Measurements from ENCODE around the gene ADAM12.

Gene ADAM12

DNA sequence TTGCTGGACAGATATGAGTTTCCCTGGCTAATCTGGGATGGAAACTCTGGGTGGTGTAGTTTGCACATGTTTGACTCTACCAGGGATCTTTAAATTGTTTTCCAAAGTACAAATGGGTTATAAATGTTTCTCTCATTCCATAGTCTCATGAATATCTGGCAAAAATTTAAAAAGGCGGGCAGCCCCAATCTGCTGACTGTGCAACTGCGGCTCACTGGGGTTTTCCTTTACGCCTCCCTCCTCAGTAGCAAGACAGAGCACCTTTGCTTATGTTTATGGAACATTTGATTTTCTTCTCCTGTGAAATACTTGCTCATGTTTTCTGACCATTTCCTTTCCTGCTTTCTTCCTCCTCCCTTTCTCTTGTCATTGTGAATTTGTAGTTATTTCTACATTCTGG lies 105.0 kb downstream of the ADAM12 start:
- DNase-seq (ENCODE audit: insufficient read length, low spot score) (no peak), FAIRE-seq (no peak)
- TF ChIP-seq POU2F2 (IDR thresholded peaks at IDR 0.05; ENCODE audit: low read depth, low read length) (no peak), TAF1 (IDR thresholded peaks at IDR 0.05; ENCODE audit: low read depth, low read length) (no peak), POLR2AphosphoS5 (IDR thresholded peaks at IDR 0.05; ENCODE audit: low read depth, low read length) (no peak), SPI1 (IDR thresholded peaks at IDR 0.05; ENCODE audit: low read depth, low read length) (no peak), POLR2A (IDR thresholded peaks at IDR 0.05; ENCODE audit: low read depth, low read length) (no peak), PAX5 (IDR thresholded peaks at IDR 0.05; ENCODE audit: insufficient read depth, low read length, severe bottlenecking) (no peak)

DNA sequence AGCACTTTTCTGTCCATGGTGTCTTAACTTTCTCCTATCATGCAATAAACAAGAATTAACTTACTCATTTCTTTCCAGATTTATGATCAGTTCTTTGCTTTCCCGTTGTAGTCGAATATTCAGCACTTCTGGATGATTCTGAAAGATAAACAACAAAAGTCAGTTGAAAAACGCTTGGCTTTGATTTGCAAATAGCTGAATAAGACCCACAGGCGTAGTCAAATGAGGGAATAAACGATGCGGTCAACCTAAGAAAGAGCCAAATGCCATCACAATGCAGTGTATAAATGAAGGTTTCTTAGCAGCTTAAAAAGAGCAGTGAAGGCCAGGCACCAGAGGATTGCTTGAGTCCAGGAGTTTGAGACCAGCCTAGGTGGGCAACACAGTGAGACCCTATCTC lies 109.4 kb downstream of the ADAM12 start:
- no peak for TF ChIP-seq SPI1 (IDR thresholded peaks at IDR 0.05; ENCODE audit: low read depth, low read length)
- no peak for TF ChIP-seq PAX5 (IDR thresholded peaks at IDR 0.05; ENCODE audit: insufficient read depth, low read length, severe bottlenecking)
- TF ChIP-seq POU2F2 (IDR thresholded peaks at IDR 0.05; ENCODE audit: low read depth, low read length): no peak
- no peak for TF ChIP-seq POLR2A (IDR thresholded peaks at IDR 0.05; ENCODE audit: low read depth, low read length)
- no peak for TF ChIP-seq TAF1 (IDR thresholded peaks at IDR 0.05; ENCODE audit: low read depth, low read length)
- no peak for TF ChIP-seq POLR2AphosphoS5 (IDR thresholded peaks at IDR 0.05; ENCODE audit: low read depth, low read length)
- no peak for DNase-seq (ENCODE audit: insufficient read length, low spot score)
- FAIRE-seq: no peak

DNA sequence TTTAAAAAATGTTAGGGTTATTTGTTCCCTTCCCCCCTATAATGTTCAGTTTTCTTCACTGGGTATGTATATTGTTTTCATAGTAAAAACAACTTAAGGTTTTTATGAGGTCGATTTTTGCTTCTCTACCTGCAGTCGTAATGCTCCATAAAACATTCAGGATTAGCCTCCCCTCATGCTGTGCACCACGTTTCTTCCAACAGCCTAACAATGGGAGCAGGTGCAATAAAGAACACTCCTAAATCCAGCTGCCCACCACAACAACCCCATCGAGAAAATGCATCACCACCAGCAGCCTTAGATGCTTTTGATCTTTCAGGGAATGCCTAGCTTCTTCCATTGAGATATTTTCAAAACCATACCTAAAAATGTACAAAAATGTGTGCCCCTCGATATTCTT lies 111.1 kb downstream of the ADAM12 start:
- FAIRE-seq (no peak), DNase-seq (ENCODE audit: insufficient read length, low spot score) (no peak)
- no peak for TF ChIP-seq POLR2AphosphoS5 (IDR thresholded peaks at IDR 0.05; ENCODE audit: low read depth, low read length)
- no peak for TF ChIP-seq POU2F2 (IDR thresholded peaks at IDR 0.05; ENCODE audit: low read depth, low read length)
- no peak for TF ChIP-seq SPI1 (IDR thresholded peaks at IDR 0.05; ENCODE audit: low read depth, low read length)
- no peak for TF ChIP-seq TAF1 (IDR thresholded peaks at IDR 0.05; ENCODE audit: low read depth, low read length)
- no peak for TF ChIP-seq POLR2A (IDR thresholded peaks at IDR 0.05; ENCODE audit: low read depth, low read length)
- TF ChIP-seq PAX5 (IDR thresholded peaks at IDR 0.05; ENCODE audit: insufficient read depth, low read length, severe bottlenecking): no peak

DNA sequence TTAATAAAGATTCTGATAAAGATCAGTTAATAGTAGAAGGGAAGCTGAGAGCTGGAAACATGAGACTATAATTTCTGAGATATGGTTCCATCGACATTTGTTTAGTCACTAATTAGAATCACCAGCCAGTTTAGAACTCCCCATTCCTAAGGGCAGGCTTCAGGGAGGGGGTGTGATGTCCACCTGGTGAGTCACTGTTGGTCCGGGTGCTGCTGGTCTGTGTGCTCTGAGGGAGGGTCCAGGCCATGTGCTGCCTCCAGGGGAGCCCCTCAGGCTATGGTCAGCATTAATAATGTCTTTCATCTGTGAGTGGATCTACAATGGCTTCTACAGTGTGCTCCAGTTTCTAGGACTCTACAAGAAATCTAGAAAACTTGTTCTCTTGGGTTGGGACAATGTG lies 115.8 kb downstream of the ADAM12 start:
- DNase-seq (ENCODE audit: insufficient read length, low spot score): no peak
- TF ChIP-seq SPI1 (IDR thresholded peaks at IDR 0.05; ENCODE audit: low read depth, low read length) (no peak), POLR2AphosphoS5 (IDR thresholded peaks at IDR 0.05; ENCODE audit: low read depth, low read length) (no peak), TAF1 (IDR thresholded peaks at IDR 0.05; ENCODE audit: low read depth, low read length) (no peak), PAX5 (IDR thresholded peaks at IDR 0.05; ENCODE audit: insufficient read depth, low read length, severe bottlenecking) (no peak), POU2F2 (IDR thresholded peaks at IDR 0.05; ENCODE audit: low read depth, low read length) (no peak), POLR2A (IDR thresholded peaks at IDR 0.05; ENCODE audit: low read depth, low read length) (no peak)
- no peak for FAIRE-seq

DNA sequence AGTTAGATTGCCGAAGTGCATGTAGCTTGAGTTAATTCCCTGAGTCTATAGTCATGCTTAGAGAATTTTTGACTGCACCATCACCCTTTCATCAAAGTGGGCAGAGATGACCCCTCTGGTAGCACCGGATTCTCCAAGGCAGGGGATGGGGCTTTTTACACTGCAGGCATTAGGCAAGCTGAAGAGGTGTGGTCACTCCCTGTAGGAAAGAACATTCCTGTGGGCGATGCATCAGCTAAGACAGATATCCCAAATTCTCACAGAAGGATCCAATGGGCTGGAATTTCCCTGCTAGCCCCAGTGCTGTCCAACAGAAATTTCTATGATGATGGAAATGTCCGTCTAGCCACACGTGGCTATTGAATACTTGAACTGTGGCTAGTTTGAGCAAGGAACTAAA lies 118.2 kb downstream of the ADAM12 start:
- DNase-seq (ENCODE audit: insufficient read length, low spot score): no peak
- TF ChIP-seq PAX5 (IDR thresholded peaks at IDR 0.05; ENCODE audit: insufficient read depth, low read length, severe bottlenecking) (no peak), POU2F2 (IDR thresholded peaks at IDR 0.05; ENCODE audit: low read depth, low read length) (no peak), SPI1 (IDR thresholded peaks at IDR 0.05; ENCODE audit: low read depth, low read length) (no peak), POLR2AphosphoS5 (IDR thresholded peaks at IDR 0.05; ENCODE audit: low read depth, low read length) (no peak), TAF1 (IDR thresholded peaks at IDR 0.05; ENCODE audit: low read depth, low read length) (no peak), POLR2A (IDR thresholded peaks at IDR 0.05; ENCODE audit: low read depth, low read length) (no peak)
- no peak for FAIRE-seq

DNA sequence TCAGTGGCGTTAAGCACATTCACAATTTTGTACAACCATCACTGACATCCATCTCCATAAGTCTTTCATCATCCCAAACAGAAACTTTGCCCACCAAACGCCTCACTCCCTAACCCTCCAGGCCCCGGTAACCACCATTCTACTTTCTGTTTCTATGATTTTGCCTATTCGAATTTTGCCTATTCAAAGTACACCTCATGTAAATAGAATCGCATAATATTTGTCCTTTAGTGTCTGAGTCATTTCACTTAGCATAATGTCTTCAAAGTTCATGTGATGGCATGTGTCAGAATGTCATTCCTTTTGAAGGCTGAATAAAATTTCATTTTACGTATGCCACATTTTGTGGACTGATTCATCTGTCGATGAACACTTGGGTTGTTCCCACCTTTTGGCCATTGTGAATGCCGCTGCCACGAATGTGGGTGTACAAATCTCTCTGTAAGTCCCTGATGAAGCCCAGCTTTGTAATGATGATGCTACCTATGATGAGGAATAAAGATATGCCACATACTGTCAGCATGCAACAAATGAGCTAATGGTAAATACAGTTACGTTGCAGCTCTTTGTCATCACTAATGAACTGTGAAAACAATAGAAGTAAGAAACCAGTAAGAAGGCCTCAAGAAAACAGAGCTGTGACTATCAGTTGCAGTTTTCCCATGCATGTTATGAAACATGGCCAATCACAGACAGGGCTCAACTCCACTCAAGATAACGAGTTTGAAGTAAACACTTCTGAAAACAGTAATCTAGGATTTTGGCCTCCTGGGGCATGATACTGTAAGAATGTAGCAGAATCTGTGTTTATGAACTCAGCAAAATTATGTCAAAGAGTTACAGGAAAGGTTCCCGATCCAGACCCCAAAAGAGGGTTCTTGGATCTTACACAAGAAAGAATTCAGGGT lies 120.0 kb downstream of the ADAM12 start:
- DNase-seq (ENCODE audit: insufficient read length, low spot score): no peak
- TF ChIP-seq POU2F2 (IDR thresholded peaks at IDR 0.05; ENCODE audit: low read depth, low read length) (no peak), POLR2AphosphoS5 (IDR thresholded peaks at IDR 0.05; ENCODE audit: low read depth, low read length) (no peak)
- FAIRE-seq: no peak

DNA sequence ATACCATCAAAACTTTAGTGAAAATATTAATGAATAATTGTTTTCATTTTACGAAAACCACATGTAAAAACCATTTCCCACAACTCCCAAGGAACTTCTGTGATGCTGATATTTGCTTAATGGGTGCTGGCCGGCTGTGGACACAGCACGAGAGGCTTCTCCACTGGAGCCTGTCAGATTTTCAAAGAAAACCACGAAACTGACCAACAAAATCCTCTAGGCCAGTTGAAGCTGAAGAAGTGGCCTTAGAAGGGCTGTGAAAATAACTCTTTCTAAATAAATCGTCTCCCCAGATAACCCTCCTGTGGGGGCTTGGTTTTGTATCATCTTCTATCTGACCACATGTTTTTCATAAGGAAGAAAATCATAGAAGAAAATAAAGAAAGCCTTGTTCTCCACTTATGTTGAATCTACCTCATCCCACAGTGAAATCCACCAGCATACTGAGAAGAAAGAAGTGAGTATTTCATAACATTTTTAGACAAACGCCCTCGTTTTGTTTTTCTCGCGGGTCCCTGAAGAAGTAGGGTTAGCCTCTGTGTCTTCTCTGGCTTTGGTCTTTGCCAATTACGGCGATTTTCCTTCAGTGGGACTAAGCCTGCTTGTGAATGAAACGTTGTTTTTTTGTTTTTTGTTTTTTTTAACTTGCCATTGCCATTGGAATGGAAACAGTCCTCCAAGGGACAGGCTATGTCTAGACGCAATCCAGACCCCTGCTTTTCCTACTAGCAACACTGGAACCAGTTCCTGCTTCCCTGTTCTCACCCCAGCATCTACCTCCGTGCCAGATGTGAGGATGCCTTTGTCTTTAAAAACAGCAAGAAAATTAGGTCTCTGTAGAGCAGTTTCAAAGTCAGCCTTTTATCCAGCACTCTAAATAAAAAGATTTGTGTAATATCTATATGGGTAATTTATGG lies 123.9 kb downstream of the ADAM12 start:
- DNase-seq (ENCODE audit: insufficient read length, low spot score) (no peak), FAIRE-seq (no peak)
- TF ChIP-seq TAF1 (IDR thresholded peaks at IDR 0.05; ENCODE audit: low read depth, low read length): no peak
- TF ChIP-seq POLR2A (IDR thresholded peaks at IDR 0.05; ENCODE audit: low read depth, low read length): no peak
- no peak for TF ChIP-seq POLR2AphosphoS5 (IDR thresholded peaks at IDR 0.05; ENCODE audit: low read depth, low read length)
- no peak for TF ChIP-seq SPI1 (IDR thresholded peaks at IDR 0.05; ENCODE audit: low read depth, low read length)
- TF ChIP-seq POU2F2 (IDR thresholded peaks at IDR 0.05; ENCODE audit: low read depth, low read length): no peak
- TF ChIP-seq PAX5 (IDR thresholded peaks at IDR 0.05; ENCODE audit: insufficient read depth, low read length, severe bottlenecking): no peak

DNA sequence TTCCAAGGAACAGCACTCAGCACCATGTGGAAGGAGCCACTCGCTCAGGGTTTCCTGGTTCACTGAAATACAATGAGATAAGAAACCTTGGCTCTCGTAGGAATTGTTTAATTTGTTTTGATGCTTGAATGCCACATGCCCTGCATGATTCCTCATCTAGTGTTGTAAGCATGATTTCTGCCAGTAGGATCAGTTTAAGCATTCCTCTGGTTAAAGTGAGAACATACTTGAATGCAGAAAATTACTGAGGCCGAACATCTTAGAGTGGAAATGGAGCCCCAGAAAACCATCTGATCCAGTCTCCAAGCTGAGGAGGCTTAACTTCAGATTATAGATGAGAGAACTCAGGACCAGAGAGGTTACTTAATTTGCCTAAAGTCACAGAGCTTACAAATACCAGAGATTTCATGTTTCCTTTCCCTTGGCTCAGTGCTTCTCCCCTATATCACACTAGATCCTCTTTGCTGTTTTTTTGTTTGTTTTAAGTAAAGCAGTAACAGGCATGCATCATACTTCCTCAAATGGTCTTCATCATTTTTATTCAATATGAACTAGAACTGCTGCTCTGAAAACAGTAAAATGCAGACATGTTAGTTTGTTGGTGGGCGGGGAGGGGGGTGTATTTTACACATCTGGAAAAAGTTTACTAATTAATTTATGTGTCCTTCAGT lies 125.1 kb downstream of the ADAM12 start:
- no peak for FAIRE-seq
- TF ChIP-seq PAX5 (IDR thresholded peaks at IDR 0.05; ENCODE audit: insufficient read depth, low read length, severe bottlenecking) (no peak), SPI1 (IDR thresholded peaks at IDR 0.05; ENCODE audit: low read depth, low read length) (no peak), POLR2AphosphoS5 (IDR thresholded peaks at IDR 0.05; ENCODE audit: low read depth, low read length) (no peak), TAF1 (IDR thresholded peaks at IDR 0.05; ENCODE audit: low read depth, low read length) (no peak), POU2F2 (IDR thresholded peaks at IDR 0.05; ENCODE audit: low read depth, low read length) (no peak), POLR2A (IDR thresholded peaks at IDR 0.05; ENCODE audit: low read depth, low read length) (no peak)
- no peak for DNase-seq (ENCODE audit: insufficient read length, low spot score)

Data from GM12891 (cell line).